OCI-LY3 (cell line): Measurements from ENCODE around the gene TENT4B.
A peak's percentile ranks its signal among the peaks of the same experiment; 100 is the strongest.

Experiments
- H2AFZ ChIP-seq: fragments of 200-600, 300-600 bp; shearing (Covaris generic); 2 replicates; pipeline ENCODE4 v1.6.0; 2014; ENCODE audit warnings: antibody characterized with exemption, low read depth, low read length
- H3K27ac ChIP-seq: fragments of 200-600, 300-600 bp; sonication (generic); 2 replicates; pipeline ENCODE4 v1.5.1; 2014; ENCODE audit warnings: mild to moderate bottlenecking, low read length, moderate library complexity, mixed read lengths
- H3K27me3 ChIP-seq: fragments of 200-600, 300-600 bp; sonication (generic); 2 replicates; pipeline ENCODE4 v1.6.1; 2014; ENCODE audit warnings: low read depth, low read length, mixed read lengths
- H3K36me3 ChIP-seq: fragments of 200-600, 300-600 bp; sonication (generic); replicated peaks from 2 replicates; pipeline ENCODE3; 2014; ENCODE audit warnings: low read depth, low read length, mixed read lengths
- H3K4me1 ChIP-seq: fragments of 300-600, 200-600 bp; sonication (generic); 2 replicates; pipeline ENCODE4 v1.6.1; 2014; ENCODE audit warnings: low read length, mixed read lengths
- H3K4me2 ChIP-seq: fragments of 200-600, 300-600 bp; sonication (generic); 2 replicates; pipeline ENCODE4 v1.6.1; 2014; ENCODE audit warnings: low read length, mixed read lengths
- H3K4me3 ChIP-seq: fragments of 300-600, 200-600 bp; sonication (generic); 2 replicates; pipeline ENCODE4 v1.5.1; 2014; ENCODE audit warnings: antibody characterized with exemption, mild to moderate bottlenecking, low read length, moderate library complexity
- H3K79me2 ChIP-seq: fragments of 300-600, 200-600 bp; shearing (Covaris generic); 2 replicates; pipeline ENCODE4 v1.6.1; 2014; ENCODE audit warnings: mild to moderate bottlenecking, low read length, mixed read lengths
- H3K9ac ChIP-seq: fragments of 300-600, 200-600 bp; shearing (Covaris generic); 2 replicates; pipeline ENCODE4 v1.6.0; 2014; ENCODE audit warnings: mild to moderate bottlenecking, low read length, moderate library complexity
- H3K9me3 ChIP-seq: fragments of 200-600, 300-600 bp; shearing (Covaris generic); 2 replicates; pipeline ENCODE4 v1.6.1; 2014; ENCODE audit warnings: low read length, mixed read lengths; ENCODE audit not compliant: insufficient read depth
- H4K20me1 ChIP-seq: fragments of 200-600, 300-600 bp; sonication (generic); 2 replicates; pipeline ENCODE4 v1.6.1; 2016; ENCODE audit warnings: low read length, mixed read lengths; ENCODE audit not compliant: insufficient read depth
- CTCF ChIP-seq: fragments of 200-600, 300-600 bp; sonication (generic); IDR thresholded peaks from 2 replicates; pipeline ENCODE4 v1.5.1; 2014; ENCODE audit warnings: antibody characterized with exemption, low read length, low read depth
- EZH2phosphoT487 ChIP-seq: fragments of 200-600 bp; shearing (Covaris generic); IDR thresholded peaks from 2 replicates; pipeline ENCODE4 v1.6.1; 2018; ENCODE audit warnings: antibody characterized with exemption, mixed run types, low read depth

TENT4B gene

GRCh38 chr16:50152807-50153595, at the start of gene TENT4B:
TENT4B (plus strand) TSS chr16:50153306; CDS start chr16:50153622, 316 bp downstream.
- H2AFZ ChIP-seq, result peak within 1 kb of the TSS; percentile 92
- H3K27me3 ChIP-seq, result no peaks in the 10 kb centered on the region
- H3K4me3 ChIP-seq, result peak within 1 kb of the TSS; percentile 100
- H3K9ac ChIP-seq, result peak within 1 kb of the TSS; percentile 89
- H3K36me3 ChIP-seq, result peaks cover 5% of the 10 kb centered on the region
- H3K79me2 ChIP-seq, result peaks cover 47% of the 10 kb centered on the region
- peaks cover 23% of the 10 kb centered on the region for H3K4me1 ChIP-seq
- H3K9me3 ChIP-seq, result no peaks in the 10 kb centered on the region
- H4K20me1 ChIP-seq, result peaks cover 28% of the 10 kb centered on the region
- peak within 1 kb of the TSS; percentile 78 for H3K27ac ChIP-seq
- peak within 1 kb of the TSS; percentile 95 for H3K4me2 ChIP-seq
- TF ChIP-seq EZH2phosphoT487 (no peak), CTCF (no peak)

GRCh38 chr16:50103764-50104163, 49.3 kb upstream of the TENT4B start:
- no peaks in the 10 kb centered on the region for H3K9me3 ChIP-seq

GRCh38 chr16:50114357-50115129, 38.6 kb upstream of the TENT4B start:
- Histone ChIP-seq H3K36me3 (no peaks in the 10 kb centered on the region), H3K27me3 (no peaks in the 10 kb centered on the region), H3K9ac (no peak overlapping the region), H3K27ac (no peak overlapping the region), H3K4me2 (no peak overlapping the region), H4K20me1 (no peaks in the 10 kb centered on the region), H3K9me3 (no peaks in the 10 kb centered on the region), H2AFZ (no peak overlapping the region), H3K4me1 (no peaks in the 10 kb centered on the region), H3K4me3 (no peak overlapping the region), H3K79me2 (no peaks in the 10 kb centered on the region)
- no peak for TF ChIP-seq EZH2phosphoT487
- no peak for TF ChIP-seq CTCF

More at GRCh38 chr16:50103764-50104163, 49.3 kb upstream of the TENT4B start:
- Histone ChIP-seq H3K27me3 (no peaks in the 10 kb centered on the region), H4K20me1 (no peaks in the 10 kb centered on the region), H2AFZ (no peak overlapping the region), H3K4me3 (no peak overlapping the region), H3K4me1 (peaks cover 4% of the 10 kb centered on the region), H3K36me3 (peaks cover 37% of the 10 kb centered on the region), H3K79me2 (no peaks in the 10 kb centered on the region), H3K9ac (no peak overlapping the region), H3K4me2 (no peak overlapping the region), H3K27ac (no peak overlapping the region)
- TF ChIP-seq EZH2phosphoT487 (no peak), CTCF (no peak)

GRCh38 chr16:50120711-50121110, 32.4 kb upstream of the TENT4B start:
- TF ChIP-seq CTCF (no peak), EZH2phosphoT487 (no peak)
- H3K9me3 ChIP-seq, result no peaks in the 10 kb centered on the region
- no peak overlapping the region for H3K27ac ChIP-seq
- H4K20me1 ChIP-seq, result no peaks in the 10 kb centered on the region
- H3K27me3 ChIP-seq, result no peaks in the 10 kb centered on the region
- no peak overlapping the region for H3K4me3 ChIP-seq
- H2AFZ ChIP-seq, result no peak overlapping the region
- H3K4me2 ChIP-seq, result no peak overlapping the region
- H3K9ac ChIP-seq, result no peak overlapping the region
- peaks cover 23% of the 10 kb centered on the region for H3K4me1 ChIP-seq
- H3K79me2 ChIP-seq, result no peaks in the 10 kb centered on the region
- H3K36me3 ChIP-seq, result no peaks in the 10 kb centered on the region
